Measurements from ENCODE around the gene SLC35F3.

DNA sequence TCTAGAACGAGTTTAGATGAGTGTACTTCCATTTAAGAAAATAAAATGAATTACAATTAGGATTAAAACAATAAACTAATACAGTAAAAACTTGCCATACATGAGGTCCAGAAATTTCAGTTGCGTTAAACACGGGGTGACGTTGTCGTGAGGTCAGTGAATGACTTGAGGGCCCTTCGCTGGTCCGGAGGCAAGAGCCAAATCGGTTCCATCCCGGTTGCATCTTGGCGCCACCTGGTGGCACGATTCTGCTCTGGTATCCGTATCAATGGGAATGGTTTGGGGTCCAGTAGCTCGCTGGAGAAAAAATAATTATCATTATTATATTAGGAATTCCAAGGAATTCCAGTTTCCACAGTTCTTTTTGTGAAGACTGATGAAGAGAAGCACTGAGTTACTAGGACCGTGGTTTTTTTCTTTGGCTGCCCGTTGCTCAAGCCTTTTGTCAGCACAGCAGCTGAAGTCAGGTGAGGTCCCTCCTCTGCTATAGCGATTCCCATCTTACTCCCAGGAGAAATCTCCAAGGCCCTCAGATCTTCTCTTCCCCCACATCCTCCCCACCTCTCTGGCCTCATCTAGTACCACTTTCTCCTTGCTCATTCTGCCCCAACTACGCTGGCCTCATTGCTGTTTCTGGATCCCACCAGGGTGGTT lies 161.4 kb downstream of the SLC35F3 start:
- TF ChIP-seq CTCF (IDR thresholded peaks at IDR 0.05; ENCODE audit: poor library complexity, severe bottlenecking) (peak; percentile 50), TAF1 (IDR thresholded peaks at IDR 0.05; ENCODE audit: low read depth) (no peak), EP300 (conservative IDR thresholded peaks at IDR 0.05; ENCODE audit: poor library complexity, severe bottlenecking) (no peak), EZH2 (IDR thresholded peaks at IDR 0.05; ENCODE audit: borderline replicate concordance, insufficient read depth, low read length, poor library complexity, severe bottlenecking) (no peak)
- TF ChIP-seq, protein P1, sequence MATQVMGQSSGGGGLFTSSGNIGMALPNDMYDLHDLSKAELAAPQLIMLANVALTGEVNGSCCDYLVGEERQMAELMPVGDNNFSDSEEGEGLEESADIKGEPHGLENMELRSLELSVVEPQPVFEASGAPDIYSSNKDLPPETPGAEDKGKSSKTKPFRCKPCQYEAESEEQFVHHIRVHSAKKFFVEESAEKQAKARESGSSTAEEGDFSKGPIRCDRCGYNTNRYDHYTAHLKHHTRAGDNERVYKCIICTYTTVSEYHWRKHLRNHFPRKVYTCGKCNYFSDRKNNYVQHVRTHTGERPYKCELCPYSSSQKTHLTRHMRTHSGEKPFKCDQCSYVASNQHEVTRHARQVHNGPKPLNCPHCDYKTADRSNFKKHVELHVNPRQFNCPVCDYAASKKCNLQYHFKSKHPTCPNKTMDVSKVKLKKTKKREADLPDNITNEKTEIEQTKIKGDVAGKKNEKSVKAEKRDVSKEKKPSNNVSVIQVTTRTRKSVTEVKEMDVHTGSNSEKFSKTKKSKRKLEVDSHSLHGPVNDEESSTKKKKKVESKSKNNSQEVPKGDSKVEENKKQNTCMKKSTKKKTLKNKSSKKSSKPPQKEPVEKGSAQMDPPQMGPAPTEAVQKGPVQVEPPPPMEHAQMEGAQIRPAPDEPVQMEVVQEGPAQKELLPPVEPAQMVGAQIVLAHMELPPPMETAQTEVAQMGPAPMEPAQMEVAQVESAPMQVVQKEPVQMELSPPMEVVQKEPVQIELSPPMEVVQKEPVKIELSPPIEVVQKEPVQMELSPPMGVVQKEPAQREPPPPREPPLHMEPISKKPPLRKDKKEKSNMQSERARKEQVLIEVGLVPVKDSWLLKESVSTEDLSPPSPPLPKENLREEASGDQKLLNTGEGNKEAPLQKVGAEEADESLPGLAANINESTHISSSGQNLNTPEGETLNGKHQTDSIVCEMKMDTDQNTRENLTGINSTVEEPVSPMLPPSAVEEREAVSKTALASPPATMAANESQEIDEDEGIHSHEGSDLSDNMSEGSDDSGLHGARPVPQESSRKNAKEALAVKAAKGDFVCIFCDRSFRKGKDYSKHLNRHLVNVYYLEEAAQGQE (IDR thresholded peaks at IDR 0.05; ENCODE audit: borderline replicate concordance): no peak
